BJ (cell line): Measurements from ENCODE around the gene PLCG1. TPM values are rescaled to one million over a fixed set of nuclear protein-coding genes. Genes with fewer than 3 reads are reported as not detected.

ENCODE experiments used
- CTCF ChIA-PET: fragments of 350-600 bp; formaldehyde crosslinking; extraction: SDS; loops from one replicate; lab custom pipeline; 2021; ENCODE audit warnings: antibody characterized with exemption, inconsistent platforms; lab: Yijun Ruan, JAX
- POLR2A ChIA-PET: fragments of 300-600 bp; sonication (Branson Sonifier 250); formaldehyde crosslinking; extraction: SDS; loops from one replicate; lab custom pipeline; 2021; ENCODE audit warnings: antibody characterized with exemption; lab: Charles Lee
- DNase-seq: peaks from one replicate; pipeline ENCODE4 v3.0.0-alpha.2; 2011; ENCODE audit warnings: low read depth
- H3K27me3 ChIP-seq: 2 replicates; pipeline ENCODE4 v1.6.0; 2011; ENCODE audit warnings: low read length; ENCODE audit not compliant: control insufficient read depth, insufficient read depth
- H3K36me3 ChIP-seq: 2 replicates; pipeline ENCODE4 v1.5.1; 2011; ENCODE audit warnings: low read length; ENCODE audit not compliant: control insufficient read depth, insufficient read depth
- H3K4me3 ChIP-seq: 2 replicates; pipeline ENCODE4 v1.5.1; 2011; ENCODE audit warnings: low read depth, mild to moderate bottlenecking, control low read depth, low read length
- polyA plus RNA-seq: library from polyadenylated mRNA; depleted of rRNA; stranded (reverse); fragments of >200 nt; gene quantifications from 2 replicates; pipeline ENCODE4 v1.2.3, GENCODE V29; 2011
- TF ChIP-seq, protein P1 (sequence below): IDR thresholded peaks from 2 replicates; pipeline ENCODE4 v1.5.1; 2011; ENCODE audit warnings: low read depth, mild to moderate bottlenecking, control low read depth, inconsistent platforms, low read length, moderate library complexity; ENCODE audit not compliant: insufficient read depth

Gene PLCG1
- polyA plus RNA-seq, 1 experiment: 46.5 TPM

DNA sequence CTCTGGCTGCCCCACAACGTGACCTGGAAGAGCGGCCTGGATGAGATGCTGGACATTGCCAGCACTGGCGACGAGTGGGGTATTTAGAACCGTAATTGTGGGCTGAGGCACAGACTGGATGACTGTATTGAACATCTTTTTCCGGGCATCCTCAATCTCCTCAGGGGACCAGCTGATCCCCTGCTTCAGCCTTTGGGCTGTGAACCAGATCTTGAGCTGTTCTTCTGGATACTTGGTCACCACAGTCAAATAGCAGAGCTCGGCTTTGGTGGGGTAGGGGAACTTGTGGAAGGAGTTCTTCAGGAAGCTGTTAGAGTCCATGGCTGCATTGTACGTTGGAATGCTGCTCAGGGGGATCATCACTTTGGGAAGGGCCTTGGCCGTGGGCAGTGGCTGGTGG lies 66.3 kb downstream of the PLCG1 start:
- H3K27me3 ChIP-seq: no peaks in the 10 kb centered on the region
- CTCF ChIA-PET: interaction anchor here (1.2 to 2.7 kb wide), 2 partner anchors 14 to 31 kb away, joined by 3 to 8 read pairs; no protein-coding TSS in a partner anchor
- TF ChIP-seq, protein P1, sequence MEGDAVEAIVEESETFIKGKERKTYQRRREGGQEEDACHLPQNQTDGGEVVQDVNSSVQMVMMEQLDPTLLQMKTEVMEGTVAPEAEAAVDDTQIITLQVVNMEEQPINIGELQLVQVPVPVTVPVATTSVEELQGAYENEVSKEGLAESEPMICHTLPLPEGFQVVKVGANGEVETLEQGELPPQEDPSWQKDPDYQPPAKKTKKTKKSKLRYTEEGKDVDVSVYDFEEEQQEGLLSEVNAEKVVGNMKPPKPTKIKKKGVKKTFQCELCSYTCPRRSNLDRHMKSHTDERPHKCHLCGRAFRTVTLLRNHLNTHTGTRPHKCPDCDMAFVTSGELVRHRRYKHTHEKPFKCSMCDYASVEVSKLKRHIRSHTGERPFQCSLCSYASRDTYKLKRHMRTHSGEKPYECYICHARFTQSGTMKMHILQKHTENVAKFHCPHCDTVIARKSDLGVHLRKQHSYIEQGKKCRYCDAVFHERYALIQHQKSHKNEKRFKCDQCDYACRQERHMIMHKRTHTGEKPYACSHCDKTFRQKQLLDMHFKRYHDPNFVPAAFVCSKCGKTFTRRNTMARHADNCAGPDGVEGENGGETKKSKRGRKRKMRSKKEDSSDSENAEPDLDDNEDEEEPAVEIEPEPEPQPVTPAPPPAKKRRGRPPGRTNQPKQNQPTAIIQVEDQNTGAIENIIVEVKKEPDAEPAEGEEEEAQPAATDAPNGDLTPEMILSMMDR: no peak
- DNase-seq: no peak
- POLR2A ChIA-PET: no interaction called here
- H3K4me3 ChIP-seq: no peak overlapping the region
- peaks cover 12% of the 10 kb centered on the region for H3K36me3 ChIP-seq

DNA sequence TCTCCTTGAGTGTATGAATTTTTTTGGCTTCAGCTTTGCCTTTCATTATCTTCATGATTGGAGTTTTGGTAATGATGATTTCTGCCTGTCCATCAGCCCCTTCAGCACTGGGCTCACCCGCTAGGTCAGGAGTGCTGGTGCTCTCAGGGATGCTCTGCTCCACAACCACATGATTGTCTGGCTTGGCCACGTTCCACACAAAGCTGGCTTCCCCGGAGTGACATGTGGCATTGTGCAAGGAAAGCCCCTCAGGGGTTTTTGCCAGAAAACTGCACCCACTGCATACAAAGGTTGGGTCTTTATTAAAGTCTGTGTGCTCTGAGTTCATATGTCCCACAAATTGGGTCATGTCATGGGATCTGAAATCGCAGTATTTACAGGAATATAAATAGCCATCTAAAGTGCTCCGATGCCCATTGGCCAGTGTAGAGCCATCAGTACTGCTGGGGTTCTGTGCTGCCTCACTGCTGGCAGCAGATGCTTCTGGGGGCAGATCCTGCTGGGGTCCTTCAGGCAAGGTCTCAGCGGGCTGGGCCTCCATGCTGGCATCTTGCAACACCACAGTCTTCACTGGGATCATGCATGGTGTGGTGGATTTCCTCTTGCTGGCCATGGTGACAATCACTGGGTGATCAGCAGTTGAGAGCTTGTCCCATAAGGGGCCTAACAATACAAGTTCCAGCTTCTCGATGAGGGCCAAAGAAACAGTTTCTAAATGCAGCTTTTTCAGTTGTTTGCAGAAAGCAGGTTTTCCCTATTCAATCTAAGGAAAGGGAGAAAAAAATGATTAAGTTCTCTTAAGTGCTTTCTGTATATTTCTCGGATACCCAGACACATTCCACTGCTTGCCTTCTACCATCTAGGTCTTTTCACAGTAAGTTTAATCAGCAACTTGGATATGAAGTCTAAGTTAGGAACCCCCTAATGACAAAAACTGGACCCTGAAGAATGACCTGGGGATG lies 67.2 kb downstream of the PLCG1 start:
- Histone ChIP-seq H3K4me3 (no peak overlapping the region), H3K27me3 (no peaks in the 10 kb centered on the region), H3K36me3 (peaks cover 12% of the 10 kb centered on the region)
- no peak for DNase-seq
- ChIA-PET CTCF (interaction anchor here (1.2 to 2.7 kb wide), 2 partner anchors 13 to 32 kb away, joined by 3 to 8 read pairs; no protein-coding TSS in a partner anchor), POLR2A (no interaction called here)
- TF ChIP-seq, protein P1: no peak

DNA sequence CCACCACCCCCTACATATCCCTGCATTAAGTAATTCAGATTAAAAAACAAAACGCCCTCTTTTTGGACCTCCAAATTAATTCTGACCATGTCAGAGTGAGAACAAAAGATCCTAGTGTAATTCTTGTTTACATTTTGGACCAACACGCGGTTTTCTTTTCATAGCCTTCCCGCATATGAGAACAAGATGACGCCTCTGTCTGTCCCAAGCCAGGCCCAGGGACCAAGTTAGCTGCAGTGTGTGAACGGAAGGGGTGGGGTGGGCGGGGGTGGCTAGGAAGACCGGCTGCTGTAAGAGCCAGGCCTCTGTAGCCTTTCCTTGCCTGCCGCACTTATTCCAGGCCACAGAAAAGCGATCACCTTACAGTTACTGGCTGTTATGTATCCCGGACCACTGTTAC lies 68.0 kb downstream of the PLCG1 start:
- no peaks in the 10 kb centered on the region for H3K27me3 ChIP-seq
- DNase-seq: no peak

DNA sequence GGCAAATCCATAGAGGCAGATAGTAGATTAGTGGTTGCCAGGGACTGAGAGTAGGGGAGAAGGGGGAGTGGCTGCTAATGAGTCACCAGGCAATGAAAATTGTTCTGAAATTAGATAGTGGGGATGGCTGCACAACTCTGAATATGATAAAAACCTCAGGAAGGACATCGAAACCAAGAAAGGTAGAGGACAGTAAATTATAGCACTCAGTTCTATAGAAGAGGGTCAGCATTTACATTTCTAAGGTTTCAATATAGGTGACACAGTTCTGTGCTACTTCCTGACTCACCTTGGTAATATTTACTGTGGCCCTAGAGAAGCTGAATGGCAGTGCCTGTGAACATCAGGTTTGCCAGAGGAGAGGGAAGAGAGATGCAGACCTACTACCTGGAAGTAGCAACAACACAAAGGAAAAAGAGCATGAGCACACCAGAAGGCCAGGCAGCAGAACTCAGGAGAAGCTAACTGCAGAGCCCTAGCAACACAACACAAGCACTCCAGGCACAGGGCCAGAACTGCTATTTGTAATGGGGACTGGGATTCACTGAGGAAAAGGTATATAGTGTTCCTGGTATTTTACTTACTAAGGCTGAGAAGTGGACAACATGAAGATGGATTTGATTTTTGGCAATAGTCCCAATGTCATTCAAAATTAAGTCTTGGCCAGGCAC lies 75.9 kb downstream of the PLCG1 start:
- Histone ChIP-seq H3K4me3 (no peak overlapping the region), H3K36me3 (no peaks in the 10 kb centered on the region), H3K27me3 (no peaks in the 10 kb centered on the region)
- TF ChIP-seq, protein P1: no peak
- CTCF ChIA-PET: no interaction called here
- no peak for DNase-seq
- POLR2A ChIA-PET: no interaction called here

More for the DNA sequence above, 68.0 kb downstream of the PLCG1 start:
- CTCF ChIA-PET: no interaction called here
- TF ChIP-seq, protein P1: no peak
- POLR2A ChIA-PET: no interaction called here
- no peak overlapping the region for H3K4me3 ChIP-seq
- peaks cover 12% of the 10 kb centered on the region for H3K36me3 ChIP-seq

DNA sequence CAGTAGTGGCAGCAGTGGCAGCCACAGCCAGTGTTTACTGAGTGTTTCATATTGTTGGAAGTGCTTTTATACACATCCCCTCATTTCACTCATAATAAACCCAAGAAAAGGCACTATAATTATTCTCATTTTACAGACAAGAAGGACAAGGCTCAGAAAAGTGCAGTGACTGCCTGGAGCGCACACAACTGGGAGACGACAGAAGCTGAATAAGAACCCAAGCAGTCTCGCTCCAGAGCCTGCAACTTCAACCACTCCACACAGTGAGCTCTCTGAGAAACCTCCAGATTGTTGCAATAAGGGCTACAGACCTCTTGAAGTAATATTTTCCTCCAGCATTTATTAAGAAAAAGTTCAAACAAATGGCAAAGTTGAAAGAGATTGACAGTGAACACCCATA lies 76.9 kb downstream of the PLCG1 start:
- H3K27me3 ChIP-seq: no peaks in the 10 kb centered on the region
- TF ChIP-seq, protein P1: no peak
- H3K4me3 ChIP-seq: no peak overlapping the region
- no peak for DNase-seq
- no peaks in the 10 kb centered on the region for H3K36me3 ChIP-seq
- ChIA-PET POLR2A (no interaction called here), CTCF (interaction anchor here (0.8 kb wide), 1 partner anchor 39 kb away, joined by 3 read pairs; no protein-coding TSS in a partner anchor)
